Sciatic nerve (tissue), 2 donors: ENCODE results near the gene ZNF653. TPM values are rescaled to one million over a fixed set of nuclear protein-coding genes. Genes with fewer than 3 reads are reported as not detected.

Experiments
- ATAC-seq: fragments of 200-7000 bp; cut with Tn5 transposase; one replicate; pipeline ENCODE4 v1.9.1; 2020; ENCODE audit warnings: mild to moderate bottlenecking, moderate library complexity
- DNase-seq: peaks from one replicate; pipeline ENCODE4 v3.0.0-alpha.2; 2020; ENCODE audit warnings: low spot score
- intact Hi-C: fragments of 100-400 bp; cut with DNase I; formaldehyde crosslinking; loops from one replicate; pipeline ENCODE4 v1.14.2; 2022
- total RNA-seq: library from RNA; stranded (reverse); fragmentation: NEBNext Ultra II Directional; extraction: Animal tissue kit (Norgen Biotek cat#: 25700); gene quantifications from one replicate; pipeline ENCODE4 v1.2.1, GENCODE V29; 2021
- donor health status: DM: no; HTN: no; CAD: no.
- donor health status: DM: no; HTN: no; CAD: no.

Gene ZNF653
- total RNA-seq, 1 donor from 2014 or later, result 9.4 TPM

DNA sequence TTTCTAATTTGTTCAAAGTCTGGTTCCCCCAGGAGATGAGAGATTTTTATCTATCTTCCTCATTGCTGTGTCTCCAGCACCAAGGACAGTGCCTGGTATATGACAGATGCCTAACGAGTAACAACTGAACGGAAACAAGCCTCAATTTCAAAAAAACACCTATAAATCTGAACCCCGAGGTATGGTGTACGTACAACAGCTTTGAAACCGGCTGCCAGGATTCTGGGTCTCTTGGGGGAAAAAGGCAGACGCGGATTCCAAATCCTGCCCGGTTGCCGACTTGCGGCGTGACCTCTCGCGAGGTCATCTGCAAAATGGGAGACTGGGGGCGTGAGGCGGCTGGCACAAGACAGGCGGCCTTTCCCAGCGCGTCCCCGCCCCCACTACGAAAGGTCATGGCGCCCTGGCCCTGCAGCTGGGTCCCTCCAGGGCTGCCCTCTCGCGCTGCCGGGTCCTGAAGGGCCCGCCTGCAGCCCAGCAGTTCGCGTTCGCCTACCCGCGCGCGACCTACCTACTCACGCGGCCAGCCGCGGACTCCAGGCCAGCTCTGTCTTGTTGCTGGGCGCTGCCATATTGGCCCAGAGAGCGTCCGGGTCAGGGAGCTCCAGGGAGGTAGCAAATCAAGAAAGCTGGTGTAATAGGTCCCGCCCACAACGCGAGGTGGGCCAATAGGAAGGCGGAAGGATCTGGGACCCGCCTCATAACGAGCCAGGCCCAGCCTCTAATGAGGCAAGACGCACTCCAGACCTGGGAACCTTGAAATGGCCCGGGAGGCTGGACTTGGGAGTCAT is 23.1 kb upstream of the ZNF653 start, which contains the start of gene ECSIT:
ECSIT (minus strand) TSS at position 584 of the 791 bp plus-strand sequence. CDS start 9,964 bp downstream, outside the sequence.
- ATAC-seq, result peak; percentile 99
- DNase-seq, result peak; percentile 98
- intact Hi-C loops, result no loop called here

DNA sequence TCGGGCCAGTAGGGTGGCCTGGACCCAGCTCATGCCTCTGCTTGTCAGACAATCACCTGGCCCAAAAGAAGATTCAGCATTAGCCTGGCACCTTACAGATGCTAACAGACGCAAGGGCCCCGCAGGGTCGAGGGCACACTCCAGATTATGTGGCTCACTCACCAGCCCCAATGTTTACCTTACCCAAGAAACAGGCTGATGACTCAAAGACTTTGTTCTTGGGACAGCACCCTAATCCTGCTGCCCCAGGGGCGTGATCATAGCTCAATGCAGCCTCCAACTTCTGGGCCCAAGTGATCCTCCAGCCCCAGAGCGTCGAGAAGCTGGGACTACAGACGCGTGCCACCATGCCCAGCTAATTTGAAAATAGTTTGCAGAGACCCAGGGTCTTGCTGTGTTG is 13.5 kb upstream of the ZNF653 start:
- DNase-seq (no peak), ATAC-seq (no peak)
- intact Hi-C loops, result no loop called here

DNA sequence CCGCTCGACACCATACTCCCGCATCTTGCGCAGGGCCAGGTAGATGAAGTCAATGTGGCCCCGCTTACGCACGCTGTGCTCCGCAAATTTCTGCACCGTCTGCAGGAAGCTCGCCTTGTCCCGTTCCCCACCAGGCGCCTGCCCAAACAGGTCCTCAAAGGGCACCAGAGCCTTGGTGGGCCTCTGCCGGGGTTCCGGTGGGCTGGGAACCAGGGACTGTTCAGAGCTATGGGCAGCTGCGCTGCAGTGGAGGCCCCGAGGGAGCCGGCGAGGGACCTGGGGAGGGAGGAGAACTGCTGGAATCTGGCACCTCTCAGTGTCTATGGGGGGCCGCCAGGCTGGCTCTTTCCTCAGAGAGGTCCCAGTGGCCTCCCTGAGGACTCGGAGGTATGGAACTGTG is 8.3 kb upstream of the ZNF653 start:
- DNase-seq (no peak), ATAC-seq (no peak)
- intact Hi-C loops, result no loop called here

DNA sequence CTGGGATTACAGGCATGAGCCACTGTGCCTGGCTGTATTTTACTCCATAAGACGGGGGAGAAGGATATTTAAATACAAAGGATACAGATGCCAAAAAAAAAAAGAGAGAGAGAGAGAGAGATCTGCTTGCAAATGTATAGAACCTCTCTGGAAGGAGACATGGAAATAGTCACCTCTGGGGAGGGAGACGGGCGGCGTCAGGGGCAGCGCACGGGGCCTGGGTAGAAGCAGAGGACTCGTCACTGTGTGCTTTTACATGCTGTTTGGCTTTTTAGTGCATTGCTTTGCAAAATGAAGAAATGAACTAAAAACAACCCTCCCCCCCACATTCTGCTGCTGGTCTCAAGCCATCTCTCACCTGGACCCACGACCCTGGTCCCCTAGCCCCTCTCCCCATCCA is 4.8 kb upstream of the ZNF653 start:
- intact Hi-C loops, result no loop called here
- ATAC-seq (no peak), DNase-seq (no peak)

DNA sequence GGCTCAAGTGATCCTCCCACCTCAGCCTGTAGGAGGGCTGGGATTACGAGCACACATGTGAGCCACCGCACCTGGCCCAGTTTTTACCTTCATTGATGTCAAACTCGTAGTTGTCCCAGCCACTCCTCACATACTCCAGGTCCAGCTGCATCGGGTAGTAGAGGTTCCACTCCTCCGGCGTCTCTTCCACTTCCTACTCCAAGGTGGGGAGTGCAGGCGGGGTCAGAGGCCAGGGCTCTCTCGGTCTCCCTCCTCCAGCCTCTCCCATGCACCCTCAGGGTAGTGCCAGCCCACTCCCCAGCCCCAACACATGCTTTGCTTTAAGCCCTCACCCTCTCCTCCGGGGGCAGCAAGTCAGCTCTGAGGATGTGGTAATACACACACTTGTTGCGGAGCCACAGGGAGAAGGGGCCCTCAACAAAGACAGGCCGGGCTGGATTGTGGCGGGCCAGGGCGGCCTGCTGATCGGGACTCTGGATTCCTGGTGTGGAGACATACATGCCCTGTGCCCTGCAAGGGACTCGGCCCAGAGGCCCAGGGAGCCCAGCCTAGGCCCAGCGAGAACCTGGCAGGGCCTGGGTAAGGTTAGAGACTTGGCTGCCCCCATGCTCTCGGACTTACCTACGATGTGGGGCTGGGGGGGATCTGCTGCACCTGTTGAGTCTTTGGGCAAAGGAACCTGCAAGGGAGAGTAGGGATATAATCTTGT is 1.9 kb upstream of the ZNF653 start:
- DNase-seq (no peak), ATAC-seq (no peak)
- intact Hi-C loops, result no loop called here

DNA sequence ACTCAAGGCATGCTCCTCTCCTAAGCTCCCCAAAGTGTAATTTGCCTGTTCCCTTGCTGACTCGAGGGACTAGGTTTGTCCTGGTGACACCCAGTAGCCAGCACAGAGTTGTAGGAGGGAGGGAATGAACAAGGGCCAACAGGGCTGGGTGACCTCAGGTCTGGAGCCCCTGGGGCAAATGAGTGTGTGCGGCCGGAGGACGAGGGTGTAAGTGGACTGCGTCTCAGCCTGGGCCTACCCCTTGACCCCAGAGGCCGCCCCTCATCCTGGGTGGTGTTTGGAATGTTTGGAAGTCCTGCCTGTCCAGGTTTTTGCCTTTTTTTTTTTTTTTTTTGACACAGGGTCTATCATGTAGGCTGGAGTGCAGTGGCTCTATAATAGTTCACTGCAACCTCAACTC is 1.3 kb upstream of the ZNF653 start:
- intact Hi-C loops, result no loop called here
- DNase-seq (no peak), ATAC-seq (no peak)

DNA sequence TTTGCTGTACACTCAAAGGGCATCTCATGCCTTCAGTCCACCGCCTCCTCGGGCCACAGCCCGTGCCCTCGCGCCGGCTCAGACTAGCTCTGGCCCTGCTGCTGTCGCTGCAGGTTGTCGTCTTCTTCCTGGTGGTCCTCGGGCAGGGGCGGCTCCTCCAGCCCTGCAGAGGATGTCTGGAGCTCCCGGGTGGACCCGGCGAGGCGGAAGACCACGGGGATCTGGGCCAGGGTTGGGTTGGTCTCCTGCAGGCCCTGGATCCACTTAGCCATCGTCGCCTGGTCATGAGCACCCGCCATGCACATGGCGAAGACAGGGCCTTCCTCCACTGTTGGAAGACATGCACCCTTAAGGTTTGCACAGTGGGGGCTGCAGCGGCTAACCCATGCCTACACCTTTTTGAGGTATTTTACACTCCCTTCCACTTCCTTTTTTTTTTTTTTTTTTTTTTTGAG is 489 bp upstream of the ZNF653 start:
- intact Hi-C loops, result no loop called here

DNA sequence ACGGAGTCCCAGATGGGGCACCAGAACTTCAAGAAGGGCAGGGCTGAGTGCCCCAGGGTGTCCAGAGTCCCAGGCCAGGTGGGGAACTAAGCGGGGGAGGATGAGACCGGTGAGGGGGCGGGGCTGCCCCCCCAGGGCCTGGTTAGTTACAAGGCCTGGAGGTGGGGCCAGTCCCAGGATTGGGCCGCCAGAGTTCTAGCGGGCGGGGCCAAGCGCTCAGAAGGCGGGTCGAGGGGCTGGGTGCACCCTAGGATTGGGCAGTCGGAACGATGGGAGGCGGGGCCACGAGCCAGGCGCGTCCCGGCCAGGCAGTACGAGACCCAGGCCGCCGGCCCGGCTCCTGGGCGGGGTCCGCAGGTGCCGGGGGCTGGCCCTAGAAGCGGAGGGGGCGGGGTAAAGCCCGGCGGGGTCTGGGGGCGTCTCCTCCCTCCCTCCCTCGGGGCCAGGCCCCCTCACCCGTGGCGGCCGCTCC is 571 bp downstream of the ZNF653 start:
- DNase-seq, result peak; percentile 98
- intact Hi-C loops, result no loop called here
- peak; percentile 96 for ATAC-seq

More for the DNA sequence above, 489 bp upstream of the ZNF653 start:
- ATAC-seq (peak; percentile 63), DNase-seq (no peak)

DNA sequence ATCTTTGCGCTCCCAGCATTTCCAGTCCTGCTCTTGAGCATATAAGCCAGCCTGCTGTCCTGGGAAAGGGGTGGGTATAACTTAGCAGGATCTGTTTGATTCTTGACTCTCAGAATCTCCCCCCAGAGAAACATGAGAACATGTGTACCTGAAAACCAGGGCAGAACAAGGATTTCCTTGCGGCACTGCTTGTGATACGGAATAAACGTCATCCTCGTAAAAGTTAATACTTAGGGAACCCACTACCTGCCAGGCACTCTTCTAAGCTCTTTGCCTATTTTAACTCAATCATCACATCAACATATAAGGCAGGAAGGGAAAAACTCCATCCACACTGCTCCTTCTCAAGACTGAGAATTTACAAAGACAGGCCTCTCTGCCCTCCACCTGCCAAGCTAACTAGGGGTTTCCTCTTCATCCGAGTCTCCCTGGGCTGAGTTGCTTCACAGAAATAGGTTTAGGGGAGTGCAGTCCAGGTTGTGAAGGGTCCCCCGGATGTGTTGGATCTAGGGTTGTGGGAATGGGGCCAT is 1.1 kb downstream of the ZNF653 start:
- no peak for ATAC-seq
- intact Hi-C loops, result no loop called here
- DNase-seq, result no peak

DNA sequence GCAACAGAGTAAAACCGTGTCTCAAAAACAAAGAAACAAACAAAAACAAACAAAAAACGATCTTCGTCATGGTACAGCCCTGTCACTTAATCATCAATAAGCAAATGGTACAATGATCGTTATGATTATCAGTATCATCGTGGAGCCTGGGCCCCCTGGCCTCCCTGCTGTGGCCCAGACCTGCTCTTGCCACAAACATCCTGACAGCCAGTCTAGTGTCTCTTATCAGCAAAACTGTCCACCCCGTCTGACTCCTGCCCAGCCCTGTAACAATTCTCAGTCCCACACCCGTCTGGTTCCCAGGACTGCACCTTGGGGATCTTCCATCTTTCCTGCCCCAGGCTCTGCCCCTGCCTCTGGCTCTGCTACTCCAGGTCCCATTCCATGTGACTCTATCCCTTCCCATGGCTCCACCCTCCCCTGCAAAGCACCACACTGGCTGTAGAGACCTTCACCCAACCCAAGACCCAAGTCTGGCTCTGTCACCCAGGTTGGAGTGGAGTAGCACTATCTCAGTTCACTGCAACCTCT is 5.7 kb downstream of the ZNF653 start:
- intact Hi-C loops, result no loop called here
- ATAC-seq, result no peak
- DNase-seq, result no peak

DNA sequence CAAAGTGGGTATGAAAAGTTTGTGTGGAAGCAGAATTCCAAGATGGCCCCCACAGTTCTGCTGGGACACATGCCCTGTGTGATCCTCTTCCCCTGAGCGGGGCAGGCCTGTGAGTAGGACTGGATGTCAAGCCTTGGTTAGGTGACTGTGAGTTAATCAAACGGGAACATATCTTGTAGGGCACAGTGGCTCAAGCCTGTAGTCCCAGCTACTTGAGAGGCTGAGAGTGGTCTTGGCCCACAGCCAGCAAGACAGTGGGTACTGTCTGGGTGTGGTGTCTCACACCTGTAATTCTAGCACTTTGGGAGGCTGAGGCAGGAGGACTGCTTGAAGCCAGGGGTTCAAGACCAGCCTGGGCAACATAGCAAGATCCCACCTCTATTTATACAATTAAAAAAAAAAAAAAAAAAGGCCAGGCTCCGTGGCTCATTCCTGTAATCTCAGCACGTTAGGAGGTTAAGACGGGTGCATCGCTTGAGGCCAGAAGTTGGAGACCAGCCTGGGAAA is 6.4 kb downstream of the ZNF653 start:
- no peak for ATAC-seq

DNA sequence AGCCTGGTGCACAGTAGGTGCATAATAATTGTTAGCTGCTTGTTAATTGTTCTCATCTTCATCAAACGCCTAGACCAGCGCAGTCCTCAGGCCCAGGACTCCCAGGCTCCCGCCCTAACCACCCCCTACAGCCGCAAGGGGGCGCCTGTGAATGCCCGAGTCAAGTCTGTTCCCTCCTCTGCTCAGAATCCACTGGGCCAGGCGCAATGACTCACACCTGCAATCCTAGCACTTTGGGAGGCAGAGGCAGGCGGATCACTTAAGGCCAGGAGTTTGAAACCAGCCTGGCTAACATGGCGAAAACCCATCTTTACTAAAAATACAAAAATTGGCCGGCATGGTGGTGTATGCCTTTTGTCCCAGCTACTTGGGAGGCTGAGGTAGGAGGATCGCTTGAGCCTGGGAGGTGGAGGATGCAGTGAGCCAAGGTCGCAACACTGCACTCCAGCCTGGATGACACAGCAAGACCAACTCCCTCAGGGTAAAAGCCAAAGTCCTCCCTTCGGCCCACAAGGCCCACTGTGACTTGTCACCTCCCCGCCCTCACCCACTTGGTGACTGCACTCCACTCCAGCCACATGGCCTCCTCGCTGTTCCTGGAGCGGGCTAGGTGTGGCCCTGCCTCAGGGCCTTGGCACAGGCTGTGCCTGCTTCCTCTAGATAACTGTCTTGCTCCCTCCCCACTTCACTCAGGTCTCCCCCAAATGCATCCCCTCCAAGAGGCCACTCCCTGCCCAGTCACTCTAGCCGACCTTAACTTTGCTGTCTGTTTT is 9.1 kb downstream of the ZNF653 start:
- ATAC-seq (peak; percentile 63), DNase-seq (peak; percentile 80)
- intact Hi-C loops, result no loop called here

More for the DNA sequence above, 6.4 kb downstream of the ZNF653 start:
- intact Hi-C loops, result no loop called here
- no peak for DNase-seq

DNA sequence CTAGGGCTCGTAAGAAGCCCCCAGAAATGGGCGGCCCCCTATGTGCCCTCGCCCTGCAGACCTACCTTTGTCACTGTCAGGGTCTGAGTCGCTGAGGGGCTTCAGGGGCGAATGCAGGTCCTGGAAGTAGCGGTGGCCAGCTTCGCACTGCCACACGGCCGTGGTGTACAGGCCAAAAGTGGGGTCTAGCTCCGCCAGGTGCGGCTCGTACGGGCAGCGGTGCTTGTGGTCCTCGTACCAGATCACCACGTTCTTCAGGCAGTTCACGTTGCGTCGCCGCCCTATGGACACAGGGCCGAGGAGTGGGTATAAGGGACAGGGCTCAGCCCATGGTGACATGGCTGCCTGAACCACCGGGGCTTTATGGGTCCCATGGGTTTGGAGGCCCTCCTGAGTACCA is 9.8 kb downstream of the ZNF653 start:
- ATAC-seq (no peak), DNase-seq (no peak)
- intact Hi-C loops, result no loop called here

DNA sequence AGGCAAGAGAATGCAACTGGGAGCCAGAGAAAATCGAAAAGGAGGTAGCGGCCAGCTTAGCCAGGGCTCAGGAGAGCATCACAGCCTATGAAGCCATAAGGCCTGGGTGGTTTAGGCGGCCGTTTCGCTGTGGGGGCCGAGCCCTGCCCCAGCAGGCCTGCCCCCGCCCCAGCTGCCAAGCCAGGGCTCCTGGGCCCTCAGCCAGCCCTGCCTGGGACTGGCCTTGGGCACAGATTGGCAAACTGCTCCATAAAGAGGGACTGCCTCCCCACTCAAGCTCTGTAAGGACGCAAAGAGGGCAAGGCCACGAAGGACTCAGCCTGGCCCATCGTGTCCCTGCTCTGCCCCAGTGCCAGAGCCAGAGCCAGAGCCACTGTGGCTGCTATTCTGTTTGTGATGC is 10.2 kb downstream of the ZNF653 start:
- ATAC-seq (no peak), DNase-seq (no peak)
- intact Hi-C loops, result no loop called here

DNA sequence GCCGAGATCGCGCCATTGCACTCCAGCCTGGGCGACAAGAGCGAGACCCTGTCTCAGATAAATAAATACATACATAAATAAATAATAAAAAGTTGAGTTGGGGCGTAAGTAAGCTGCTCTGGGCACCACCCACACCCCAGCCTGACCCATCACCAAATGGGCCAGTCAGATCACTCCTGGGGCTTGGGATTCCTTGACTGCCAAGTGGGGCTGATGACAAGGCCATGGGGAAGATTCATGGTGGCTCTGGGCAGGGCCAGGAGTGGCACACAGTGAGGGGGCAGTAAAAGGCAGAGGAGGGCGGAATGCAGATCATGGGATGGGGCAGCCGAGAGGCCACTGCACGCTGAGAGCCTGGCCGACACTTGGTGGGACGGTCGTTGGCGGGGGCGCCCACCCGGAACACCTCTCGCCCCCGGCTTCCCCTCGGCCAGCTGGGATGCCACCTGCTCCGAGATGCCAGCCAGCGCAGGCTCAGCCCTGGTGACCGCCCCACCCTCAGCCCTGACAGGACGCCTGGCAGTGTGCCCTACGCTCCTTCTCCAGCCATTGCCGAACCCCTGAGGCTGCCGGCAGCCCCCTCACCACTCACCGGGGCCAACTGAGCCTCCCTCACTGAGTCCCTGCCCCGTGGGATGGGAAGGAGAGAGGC is 10.9 kb downstream of the ZNF653 start:
- intact Hi-C loops, result no loop called here
- ATAC-seq (no peak), DNase-seq (no peak)

DNA sequence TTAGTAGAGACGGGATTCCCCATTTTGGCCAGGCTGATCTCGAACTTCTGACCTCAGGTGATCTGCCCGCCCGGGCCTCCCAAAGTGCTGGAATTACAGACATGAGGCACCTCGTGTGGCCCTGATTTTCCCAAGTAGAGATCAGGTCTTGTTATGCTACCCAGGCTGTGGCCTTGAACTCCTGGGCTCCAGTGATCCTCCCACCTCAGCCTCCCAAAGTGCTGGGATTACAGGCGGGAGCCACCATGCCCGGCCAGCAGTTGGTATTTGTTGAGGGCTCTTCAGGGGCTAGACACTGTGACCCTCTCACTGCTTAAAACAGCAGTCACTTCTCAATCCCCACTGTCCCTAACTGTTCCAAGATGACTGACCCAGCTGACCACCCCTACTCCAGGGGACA is 16.3 kb downstream of the ZNF653 start:
- DNase-seq, result no peak
- no peak for ATAC-seq
- intact Hi-C loops, result no loop called here

DNA sequence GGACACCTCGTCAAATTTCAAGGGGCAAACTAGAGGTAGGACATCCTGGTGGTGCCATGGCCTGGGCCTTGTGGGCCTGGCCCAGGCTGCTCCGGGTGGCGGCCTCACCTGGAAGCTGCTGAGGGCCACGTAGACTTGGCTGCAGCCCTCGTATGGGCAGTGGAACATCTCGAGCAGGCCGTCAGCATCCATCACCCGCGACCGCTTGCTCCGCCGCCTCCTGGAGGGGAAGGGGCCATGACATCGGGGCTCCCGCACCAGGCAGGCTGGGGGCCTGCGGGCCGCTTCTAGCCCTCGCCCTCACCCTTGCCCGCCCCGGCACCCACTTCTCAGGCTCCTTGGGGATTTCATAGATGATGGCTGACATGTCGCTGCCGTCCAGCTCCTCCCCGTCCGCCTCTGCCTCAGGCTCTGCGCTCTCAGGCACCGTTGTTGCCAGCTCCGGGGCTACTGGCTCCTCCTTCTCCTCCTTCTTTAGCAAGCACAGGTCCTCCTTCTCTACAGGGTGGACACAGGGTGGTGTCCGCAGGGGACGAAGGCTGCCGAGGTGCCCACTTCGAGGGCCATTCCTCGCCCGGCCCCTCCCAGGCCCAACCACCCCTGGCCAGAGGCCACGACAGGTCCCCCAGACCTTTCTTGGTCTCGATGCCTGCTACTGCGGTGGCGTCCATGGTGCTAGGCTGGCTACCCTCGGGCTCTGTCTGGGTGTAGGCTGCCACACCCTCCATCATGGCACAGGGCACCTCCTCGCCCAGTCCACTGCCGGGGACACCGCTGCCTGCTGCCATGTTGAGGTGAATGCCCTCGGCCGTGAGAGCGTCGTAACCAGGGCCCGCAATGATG is 18.8 kb downstream of the ZNF653 start:
- DNase-seq (no peak), ATAC-seq (no peak)
- intact Hi-C loops, result no loop called here
